Measurements from ENCODE around the gene SLC12A2.

DNA sequence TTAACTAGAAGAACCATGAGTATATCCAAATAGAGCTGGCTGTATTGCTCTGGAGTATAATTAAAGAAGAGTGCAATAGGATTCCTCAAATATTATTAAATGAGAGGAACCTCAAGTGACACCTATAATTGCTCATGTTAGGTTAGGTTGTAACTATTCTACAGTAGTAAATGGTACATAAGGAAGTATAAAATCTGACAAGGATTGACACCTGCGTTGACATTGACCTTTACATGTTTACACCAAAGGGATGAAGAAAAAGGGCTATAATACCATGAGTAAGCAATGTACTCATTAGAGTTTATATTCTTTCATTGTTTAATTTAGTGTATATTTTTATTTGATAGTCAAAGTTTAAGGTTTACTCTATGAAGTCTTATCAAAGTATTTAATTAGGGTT, 48.9 kb downstream of the SLC12A2 start:
- no peak for TF ChIP-seq CTCF (conservative IDR thresholded peaks at IDR 0.05; ENCODE audit: low read depth, low read length)
- TF ChIP-seq, protein P1, sequence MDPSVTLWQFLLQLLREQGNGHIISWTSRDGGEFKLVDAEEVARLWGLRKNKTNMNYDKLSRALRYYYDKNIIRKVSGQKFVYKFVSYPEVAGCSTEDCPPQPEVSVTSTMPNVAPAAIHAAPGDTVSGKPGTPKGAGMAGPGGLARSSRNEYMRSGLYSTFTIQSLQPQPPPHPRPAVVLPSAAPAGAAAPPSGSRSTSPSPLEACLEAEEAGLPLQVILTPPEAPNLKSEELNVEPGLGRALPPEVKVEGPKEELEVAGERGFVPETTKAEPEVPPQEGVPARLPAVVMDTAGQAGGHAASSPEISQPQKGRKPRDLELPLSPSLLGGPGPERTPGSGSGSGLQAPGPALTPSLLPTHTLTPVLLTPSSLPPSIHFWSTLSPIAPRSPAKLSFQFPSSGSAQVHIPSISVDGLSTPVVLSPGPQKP (IDR thresholded peaks at IDR 0.05; ENCODE audit: borderline replicate concordance, low read depth, low read length): no peak
- TF ChIP-seq POLR2A (IDR thresholded peaks at IDR 0.05; ENCODE audit: low read depth, low read length): no peak
- no peak for TF ChIP-seq RAD21 (IDR thresholded peaks at IDR 0.05; ENCODE audit: low read length)
- TF ChIP-seq RFX5 (IDR thresholded peaks at IDR 0.05; ENCODE audit: low read depth, low read length): no peak
- TF ChIP-seq SMC3 (IDR thresholded peaks at IDR 0.05; ENCODE audit: low read depth, low read length): no peak

All from IMR-90 (cell line).